Measurements from ENCODE around the gene MYL4.

- TF ChIP-seq, protein P1, sequence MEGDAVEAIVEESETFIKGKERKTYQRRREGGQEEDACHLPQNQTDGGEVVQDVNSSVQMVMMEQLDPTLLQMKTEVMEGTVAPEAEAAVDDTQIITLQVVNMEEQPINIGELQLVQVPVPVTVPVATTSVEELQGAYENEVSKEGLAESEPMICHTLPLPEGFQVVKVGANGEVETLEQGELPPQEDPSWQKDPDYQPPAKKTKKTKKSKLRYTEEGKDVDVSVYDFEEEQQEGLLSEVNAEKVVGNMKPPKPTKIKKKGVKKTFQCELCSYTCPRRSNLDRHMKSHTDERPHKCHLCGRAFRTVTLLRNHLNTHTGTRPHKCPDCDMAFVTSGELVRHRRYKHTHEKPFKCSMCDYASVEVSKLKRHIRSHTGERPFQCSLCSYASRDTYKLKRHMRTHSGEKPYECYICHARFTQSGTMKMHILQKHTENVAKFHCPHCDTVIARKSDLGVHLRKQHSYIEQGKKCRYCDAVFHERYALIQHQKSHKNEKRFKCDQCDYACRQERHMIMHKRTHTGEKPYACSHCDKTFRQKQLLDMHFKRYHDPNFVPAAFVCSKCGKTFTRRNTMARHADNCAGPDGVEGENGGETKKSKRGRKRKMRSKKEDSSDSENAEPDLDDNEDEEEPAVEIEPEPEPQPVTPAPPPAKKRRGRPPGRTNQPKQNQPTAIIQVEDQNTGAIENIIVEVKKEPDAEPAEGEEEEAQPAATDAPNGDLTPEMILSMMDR (IDR thresholded peaks at IDR 0.05) = peak in 1 of 3 experiments; percentile 21
- TF ChIP-seq POLR2A (IDR thresholded peaks at IDR 0.05) = peak; percentile 19
These were observed 20.0 kb upstream of the MYL4 start, which contains the start of gene CDC27 for GRCh38 chr17:47188876-47189731.

Measured in testis (tissue), 2 donors.